Type B pancreatic cell (in vitro differentiated cells): ENCODE data around the gene TEX2. TPM values are rescaled to one million over a fixed set of nuclear protein-coding genes. Genes with fewer than 3 reads are reported as not detected.
A peak's percentile ranks its signal among the peaks of the same experiment; 100 is the strongest.

Experiments used
- DNase-seq: peaks from one replicate; pipeline ENCODE4 v3.0.0; 2021; ENCODE audit warnings: mixed read lengths; ENCODE audit not compliant: unreplicated experiment; ENCODE audit errors: extremely low spot score
- H3K27ac Mint-ChIP-seq: 2 replicates; pipeline ENCODE4 v1.8.0; 2021; ENCODE audit warnings: mild to moderate bottlenecking, mixed read lengths
- H3K27me3 Mint-ChIP-seq: 2 replicates; pipeline ENCODE4 v1.8.0; 2021; ENCODE audit warnings: mixed read lengths
- H3K36me3 Mint-ChIP-seq: 2 replicates; pipeline ENCODE4 v1.8.0; 2021; ENCODE audit warnings: mixed read lengths
- H3K4me1 Mint-ChIP-seq: one replicate; pipeline ENCODE4 v1.8.0; 2021; ENCODE audit warnings: mixed read lengths; ENCODE audit not compliant: unreplicated experiment
- H3K4me3 Mint-ChIP-seq: 2 replicates; pipeline ENCODE4 v1.8.0; 2021; ENCODE audit warnings: mild to moderate bottlenecking, mixed read lengths
- H3K9me3 Mint-ChIP-seq: 2 replicates; pipeline ENCODE4 v1.8.0; 2021; ENCODE audit warnings: mixed read lengths
- CTCF ChIP-seq: fragments of 200-600 bp; sonication (generic); conservative IDR thresholded peaks from 2 replicates; pipeline ENCODE4 v1.5.0; 2021; ENCODE audit warnings: antibody characterized with exemption, mild to moderate bottlenecking
- total RNA-seq: library from RNA; stranded (reverse); gene quantifications from 2 replicates; pipeline ENCODE4 v1.2.1, GENCODE V29; 2021; ENCODE audit warnings: low replicate concordance

Gene TEX2
- total RNA-seq, 1 donor from 2014 or later: 23.3 TPM

- peaks cover 20% of the 10 kb centered on the region for H3K4me1 Mint-ChIP-seq
- TF ChIP-seq CTCF: no peak
- H3K27ac Mint-ChIP-seq: no peak overlapping the region
- H3K4me3 Mint-ChIP-seq: no peak overlapping the region
- no peaks in the 10 kb centered on the region for H3K36me3 Mint-ChIP-seq
- DNase-seq: no peak
- no peaks in the 10 kb centered on the region for H3K9me3 Mint-ChIP-seq
- no peaks in the 10 kb centered on the region for H3K27me3 Mint-ChIP-seq
Observed at GRCh38 chr17:64300699-64300965, 37.6 kb upstream of the TEX2 start.

DNA sequence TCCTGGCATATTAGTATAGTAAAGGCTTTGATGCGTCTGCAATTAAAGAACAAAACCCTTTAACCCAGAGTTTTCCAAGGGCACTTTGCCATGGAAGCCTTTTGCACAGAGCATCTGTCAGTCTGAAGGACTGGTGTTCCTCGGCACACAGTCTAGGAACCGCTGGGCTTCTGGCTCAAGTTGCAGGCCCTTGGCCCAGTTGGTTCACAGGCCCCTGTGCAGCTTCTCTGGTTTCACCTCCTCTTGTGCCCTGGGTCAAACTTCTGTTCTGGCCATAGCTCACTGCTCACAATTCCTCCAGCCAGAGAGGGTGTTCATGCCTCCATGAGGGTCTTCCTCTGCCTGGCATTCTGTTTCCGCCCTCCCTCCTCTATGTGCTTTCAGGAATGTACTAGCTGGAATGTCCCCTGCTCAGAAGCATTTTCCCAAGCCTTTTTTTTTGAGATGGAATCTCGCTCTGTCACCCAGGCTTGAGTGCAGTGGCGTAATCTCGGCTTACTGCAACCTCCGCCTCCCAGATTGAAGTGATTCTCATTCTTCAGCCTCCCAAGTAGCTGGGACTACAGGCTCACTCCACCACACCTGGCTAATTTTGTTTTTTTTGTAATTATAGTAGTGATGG, 34.5 kb upstream of the TEX2 start:
- no peak for DNase-seq
- no peaks in the 10 kb centered on the region for H3K9me3 Mint-ChIP-seq
- H3K27me3 Mint-ChIP-seq: no peaks in the 10 kb centered on the region
- H3K4me1 Mint-ChIP-seq: peaks cover 20% of the 10 kb centered on the region
- H3K4me3 Mint-ChIP-seq: no peak overlapping the region
- no peaks in the 10 kb centered on the region for H3K36me3 Mint-ChIP-seq
- H3K27ac Mint-ChIP-seq: no peak overlapping the region
- TF ChIP-seq CTCF: no peak

- no peak for TF ChIP-seq CTCF
- Mint-ChIP-seq H3K27ac (no peak overlapping the region), H3K4me3 (no peak overlapping the region), H3K9me3 (peaks cover 4% of the 10 kb centered on the region), H3K4me1 (peaks cover 17% of the 10 kb centered on the region), H3K27me3 (no peaks in the 10 kb centered on the region), H3K36me3 (no peaks in the 10 kb centered on the region)
- DNase-seq: no peak
Observed at GRCh38 chr17:64296246-64296645, 33.2 kb upstream of the TEX2 start.

- DNase-seq: no peak
- H3K27ac Mint-ChIP-seq: no peak overlapping the region
- H3K27me3 Mint-ChIP-seq: no peaks in the 10 kb centered on the region
- peaks cover 6% of the 10 kb centered on the region for H3K9me3 Mint-ChIP-seq
- H3K4me1 Mint-ChIP-seq: peaks cover 9% of the 10 kb centered on the region
- TF ChIP-seq CTCF: no peak
- no peak overlapping the region for H3K4me3 Mint-ChIP-seq
- no peaks in the 10 kb centered on the region for H3K36me3 Mint-ChIP-seq
Observed at GRCh38 chr17:64295146-64295545, 32.1 kb upstream of the TEX2 start.

DNA sequence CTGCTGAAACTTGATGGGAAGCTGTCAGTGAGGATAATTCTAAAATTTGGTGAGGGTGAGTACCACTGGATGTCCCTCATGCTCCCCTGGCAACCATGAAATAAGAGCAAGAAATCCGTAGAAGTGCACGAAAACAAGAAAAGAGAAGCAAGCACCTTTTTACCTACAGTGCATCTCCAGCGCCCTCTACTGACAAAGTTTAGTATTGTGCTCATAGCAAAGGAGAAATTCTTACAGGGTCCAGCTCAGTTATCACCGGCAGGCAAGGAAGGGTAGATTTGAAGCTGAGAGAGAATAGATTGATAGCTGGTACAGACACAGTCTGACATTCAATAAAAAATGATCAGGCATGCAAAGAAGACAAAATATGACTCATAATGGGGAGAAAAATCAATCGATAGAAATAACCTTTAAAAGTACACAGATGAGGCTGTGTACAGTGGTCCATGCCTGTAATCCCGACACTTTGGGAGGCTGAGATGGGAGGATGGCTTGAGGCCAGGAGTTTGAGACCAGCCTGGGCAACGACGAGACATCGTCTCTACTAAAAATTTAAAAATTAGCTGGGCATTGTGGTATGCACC, 28.3 kb upstream of the TEX2 start:
- Mint-ChIP-seq H3K9me3 (peaks cover 6% of the 10 kb centered on the region), H3K27ac (no peak overlapping the region), H3K4me3 (no peak overlapping the region), H3K36me3 (no peaks in the 10 kb centered on the region), H3K4me1 (peaks cover 5% of the 10 kb centered on the region), H3K27me3 (no peaks in the 10 kb centered on the region)
- peak; percentile 65 for TF ChIP-seq CTCF
- no peak for DNase-seq
